GM23338 (cell line): Measurements from ENCODE around the gene CCDC38. TPM values are rescaled to one million over a fixed set of nuclear protein-coding genes. Genes with fewer than 3 reads are reported as not detected.

Experiments
- ATAC-seq: fragments of 200-7000 bp; cut with Tn5 transposase; 3 replicates; pipeline ENCODE4 v1.9.1; 2020
- DNase-seq: peaks from one replicate; pipeline ENCODE4 v3.0.0-alpha.2; 2015; ENCODE audit warnings: low spot score
- H2AFZ ChIP-seq: fragments of 200-600 bp; sonication (generic); 2 replicates; pipeline ENCODE4 v1.8.0; 2016; ENCODE audit warnings: antibody characterized with exemption, mild to moderate bottlenecking, moderate library complexity
- H3F3A ChIP-seq: fragments of 200-600 bp; sonication (generic); replicated peaks from 2 replicates; pipeline ENCODE4 v1.8.0; 2017; ENCODE audit warnings: antibody characterized with exemption, mixed run types, low read depth
- H3K27ac ChIP-seq: fragments of 200-600 bp; sonication (generic); 2 replicates; pipeline ENCODE4 v1.6.1; 2016; ENCODE audit warnings: low read depth
- H3K27me3 ChIP-seq: fragments of 200-600 bp; sonication (generic); 2 replicates; pipeline ENCODE4 v1.8.0; 2016; ENCODE audit warnings: mild to moderate bottlenecking, mixed run types, moderate library complexity; ENCODE audit not compliant: insufficient read depth
- H3K36me3 ChIP-seq: fragments of 200-600 bp; sonication (generic); 2 replicates; pipeline ENCODE4 v1.8.0; 2016; ENCODE audit warnings: mild to moderate bottlenecking; ENCODE audit not compliant: insufficient read depth
- H3K4me1 ChIP-seq: fragments of 200-600 bp; sonication (generic); 2 replicates; pipeline ENCODE4 v1.8.0; 2016; ENCODE audit warnings: mild to moderate bottlenecking, moderate library complexity; ENCODE audit not compliant: insufficient read depth
- H3K4me2 ChIP-seq: fragments of 200-600 bp; sonication (generic); 2 replicates; pipeline ENCODE4 v1.7.1; 2017; ENCODE audit warnings: mixed run types
- H3K4me3 ChIP-seq: fragments of 200-600 bp; sonication (generic); 2 replicates; pipeline ENCODE4 v1.6.1; 2016; ENCODE audit warnings: mixed run types
- H3K79me2 ChIP-seq: fragments of 200-600 bp; sonication (generic); replicated peaks from 2 replicates; pipeline ENCODE4 v1.8.0; 2017; ENCODE audit warnings: mild to moderate bottlenecking; ENCODE audit not compliant: insufficient read depth
- H3K9me2 ChIP-seq: fragments of 200-600 bp; sonication (generic); 2 replicates; pipeline ENCODE4 v1.8.0; 2017; ENCODE audit not compliant: insufficient read depth
- H4K20me1 ChIP-seq: fragments of 200-600 bp; sonication (generic); replicated peaks from 2 replicates; pipeline ENCODE4 v1.8.0; 2017; ENCODE audit warnings: mild to moderate bottlenecking; ENCODE audit not compliant: insufficient read depth
- H3K27ac Mint-ChIP-seq: 2 replicates; pipeline ENCODE4 v1.8.0; 2020; ENCODE audit warnings: inconsistent platforms, mild to moderate bottlenecking, moderate library complexity, mixed read lengths
- H3K27me3 Mint-ChIP-seq: 3 replicates; pipeline ENCODE4 v1.8.0; 2022; ENCODE audit warnings: low read depth, mild to moderate bottlenecking, moderate library complexity, mixed read lengths, inconsistent platforms; ENCODE audit not compliant: insufficient read depth, poor library complexity
- H3K36me3 Mint-ChIP-seq: 3 replicates; pipeline ENCODE4 v1.8.0; 2021; ENCODE audit warnings: low read depth, mild to moderate bottlenecking, inconsistent platforms, moderate library complexity, mixed read lengths
- H3K4me1 Mint-ChIP-seq: 3 replicates; pipeline ENCODE4 v1.8.0; 2020; ENCODE audit warnings: mild to moderate bottlenecking, inconsistent platforms, mixed read lengths
- H3K4me3 Mint-ChIP-seq: 3 replicates; pipeline ENCODE4 v1.8.0; 2021; ENCODE audit warnings: moderate library complexity, mild to moderate bottlenecking, inconsistent platforms, mixed read lengths
- H3K9me3 Mint-ChIP-seq: 3 replicates; pipeline ENCODE4 v1.8.0; 2020; ENCODE audit warnings: moderate library complexity, mild to moderate bottlenecking, inconsistent platforms, mixed read lengths
- CREB1 ChIP-seq: fragments of 250-450 bp; sonication (Bioruptor Pico); IDR thresholded peaks from 2 replicates; pipeline ENCODE4 v1.5.0; 2020; ENCODE audit warnings: low read depth, mild to moderate bottlenecking, moderate library complexity
- CTCF ChIP-seq, 2 experiments: fragments of 200-600 bp in 1 of 2; sonication (generic) in 1 of 2; conservative IDR thresholded peaks; 2 replicates each; pipeline versions ENCODE4 v1.5.1 to v1.6.1; 2016 to 2017; ENCODE audit warnings: antibody characterized with exemption in 2 of 2, low read depth in 2 of 2, mild to moderate bottlenecking in 2 of 2, moderate library complexity in 1 of 2
- ETS1 ChIP-seq: IDR thresholded peaks from 2 replicates; pipeline ENCODE4 v1.6.1; 2016; ENCODE audit warnings: antibody characterized with exemption
- EZH2 ChIP-seq: fragments of 200-600 bp; sonication (generic); IDR thresholded peaks from one replicate; pipeline ENCODE4 v1.8.0; 2017; ENCODE audit warnings: antibody characterized with exemption, mild to moderate bottlenecking, low read depth; ENCODE audit not compliant: unreplicated experiment
- EZH2phosphoT487 ChIP-seq: fragments of 200-600 bp; sonication (generic); IDR thresholded peaks from one replicate; pipeline ENCODE4 v1.8.1; 2018; ENCODE audit warnings: antibody characterized with exemption; ENCODE audit not compliant: unreplicated experiment
- JUNB ChIP-seq: IDR thresholded peaks from one replicate; pipeline ENCODE4 v1.6.1; 2016; ENCODE audit warnings: antibody characterized with exemption; ENCODE audit not compliant: unreplicated experiment
- NANOG ChIP-seq: IDR thresholded peaks from 2 replicates; pipeline ENCODE4 v1.6.1; 2016; ENCODE audit warnings: antibody characterized with exemption, borderline replicate concordance
- POLR2AphosphoS5 ChIP-seq: IDR thresholded peaks from 2 replicates; pipeline ENCODE4 v1.6.1; 2016; ENCODE audit warnings: antibody characterized with exemption, low read depth
- ZNF331 ChIP-seq: fragments of 250-450 bp; sonication (Bioruptor Pico); IDR thresholded peaks from 2 replicates; pipeline ENCODE4 v1.5.0; 2020; ENCODE audit warnings: low read depth, mild to moderate bottlenecking, moderate library complexity
- polyA plus RNA-seq: library from polyadenylated mRNA; unstranded; fragments of >200 nt; fragmentation: Nextera tagmentation; extraction: Ambion mirVana; gene quantifications from 2 replicates; pipeline ENCODE4 v1.2.1, GENCODE V29; 2016
- total RNA-seq: library from RNA; depleted of rRNA; stranded (reverse); fragments of >200 nt; shearing (Covaris generic); gene quantifications from 2 replicates; pipeline ENCODE4 v1.2.3, GENCODE V29; 2014
- TF ChIP-seq, protein P1 (sequence below): fragments of 250-450 bp; sonication (Bioruptor Pico); IDR thresholded peaks from 2 replicates; pipeline ENCODE4 v1.5.0; 2020; ENCODE audit warnings: mild to moderate bottlenecking, moderate library complexity
- TF ChIP-seq, protein P2 (sequence below): IDR thresholded peaks from one replicate; pipeline ENCODE4 v1.6.1; 2018; ENCODE audit warnings: antibody characterized with exemption; ENCODE audit not compliant: unreplicated experiment

CCDC38 gene
- total and polyA plus RNA-seq, 2 experiments from 2014 or later = not detected

DNA sequence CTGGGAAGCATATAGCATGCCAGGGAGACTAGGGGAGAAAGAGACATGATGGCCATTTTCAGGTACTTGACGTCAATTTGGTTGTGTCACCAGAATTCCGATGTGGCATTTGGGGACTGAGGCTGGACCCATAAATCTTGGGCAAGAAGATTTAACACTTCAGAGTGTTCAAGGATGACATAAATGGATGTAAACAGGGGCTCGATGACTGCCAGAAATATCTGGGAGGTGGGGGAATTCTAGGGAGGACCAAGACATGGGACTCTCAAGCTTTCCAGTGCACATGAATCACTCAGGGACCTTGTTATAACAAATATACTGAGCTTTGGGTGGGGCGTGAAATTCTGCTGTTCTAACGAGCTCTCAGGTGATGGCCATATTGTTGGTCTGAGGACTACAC is 35.9 kb upstream of the CCDC38 start (continued):
- TF ChIP-seq EZH2 = no peak
- TF ChIP-seq, protein P1, sequence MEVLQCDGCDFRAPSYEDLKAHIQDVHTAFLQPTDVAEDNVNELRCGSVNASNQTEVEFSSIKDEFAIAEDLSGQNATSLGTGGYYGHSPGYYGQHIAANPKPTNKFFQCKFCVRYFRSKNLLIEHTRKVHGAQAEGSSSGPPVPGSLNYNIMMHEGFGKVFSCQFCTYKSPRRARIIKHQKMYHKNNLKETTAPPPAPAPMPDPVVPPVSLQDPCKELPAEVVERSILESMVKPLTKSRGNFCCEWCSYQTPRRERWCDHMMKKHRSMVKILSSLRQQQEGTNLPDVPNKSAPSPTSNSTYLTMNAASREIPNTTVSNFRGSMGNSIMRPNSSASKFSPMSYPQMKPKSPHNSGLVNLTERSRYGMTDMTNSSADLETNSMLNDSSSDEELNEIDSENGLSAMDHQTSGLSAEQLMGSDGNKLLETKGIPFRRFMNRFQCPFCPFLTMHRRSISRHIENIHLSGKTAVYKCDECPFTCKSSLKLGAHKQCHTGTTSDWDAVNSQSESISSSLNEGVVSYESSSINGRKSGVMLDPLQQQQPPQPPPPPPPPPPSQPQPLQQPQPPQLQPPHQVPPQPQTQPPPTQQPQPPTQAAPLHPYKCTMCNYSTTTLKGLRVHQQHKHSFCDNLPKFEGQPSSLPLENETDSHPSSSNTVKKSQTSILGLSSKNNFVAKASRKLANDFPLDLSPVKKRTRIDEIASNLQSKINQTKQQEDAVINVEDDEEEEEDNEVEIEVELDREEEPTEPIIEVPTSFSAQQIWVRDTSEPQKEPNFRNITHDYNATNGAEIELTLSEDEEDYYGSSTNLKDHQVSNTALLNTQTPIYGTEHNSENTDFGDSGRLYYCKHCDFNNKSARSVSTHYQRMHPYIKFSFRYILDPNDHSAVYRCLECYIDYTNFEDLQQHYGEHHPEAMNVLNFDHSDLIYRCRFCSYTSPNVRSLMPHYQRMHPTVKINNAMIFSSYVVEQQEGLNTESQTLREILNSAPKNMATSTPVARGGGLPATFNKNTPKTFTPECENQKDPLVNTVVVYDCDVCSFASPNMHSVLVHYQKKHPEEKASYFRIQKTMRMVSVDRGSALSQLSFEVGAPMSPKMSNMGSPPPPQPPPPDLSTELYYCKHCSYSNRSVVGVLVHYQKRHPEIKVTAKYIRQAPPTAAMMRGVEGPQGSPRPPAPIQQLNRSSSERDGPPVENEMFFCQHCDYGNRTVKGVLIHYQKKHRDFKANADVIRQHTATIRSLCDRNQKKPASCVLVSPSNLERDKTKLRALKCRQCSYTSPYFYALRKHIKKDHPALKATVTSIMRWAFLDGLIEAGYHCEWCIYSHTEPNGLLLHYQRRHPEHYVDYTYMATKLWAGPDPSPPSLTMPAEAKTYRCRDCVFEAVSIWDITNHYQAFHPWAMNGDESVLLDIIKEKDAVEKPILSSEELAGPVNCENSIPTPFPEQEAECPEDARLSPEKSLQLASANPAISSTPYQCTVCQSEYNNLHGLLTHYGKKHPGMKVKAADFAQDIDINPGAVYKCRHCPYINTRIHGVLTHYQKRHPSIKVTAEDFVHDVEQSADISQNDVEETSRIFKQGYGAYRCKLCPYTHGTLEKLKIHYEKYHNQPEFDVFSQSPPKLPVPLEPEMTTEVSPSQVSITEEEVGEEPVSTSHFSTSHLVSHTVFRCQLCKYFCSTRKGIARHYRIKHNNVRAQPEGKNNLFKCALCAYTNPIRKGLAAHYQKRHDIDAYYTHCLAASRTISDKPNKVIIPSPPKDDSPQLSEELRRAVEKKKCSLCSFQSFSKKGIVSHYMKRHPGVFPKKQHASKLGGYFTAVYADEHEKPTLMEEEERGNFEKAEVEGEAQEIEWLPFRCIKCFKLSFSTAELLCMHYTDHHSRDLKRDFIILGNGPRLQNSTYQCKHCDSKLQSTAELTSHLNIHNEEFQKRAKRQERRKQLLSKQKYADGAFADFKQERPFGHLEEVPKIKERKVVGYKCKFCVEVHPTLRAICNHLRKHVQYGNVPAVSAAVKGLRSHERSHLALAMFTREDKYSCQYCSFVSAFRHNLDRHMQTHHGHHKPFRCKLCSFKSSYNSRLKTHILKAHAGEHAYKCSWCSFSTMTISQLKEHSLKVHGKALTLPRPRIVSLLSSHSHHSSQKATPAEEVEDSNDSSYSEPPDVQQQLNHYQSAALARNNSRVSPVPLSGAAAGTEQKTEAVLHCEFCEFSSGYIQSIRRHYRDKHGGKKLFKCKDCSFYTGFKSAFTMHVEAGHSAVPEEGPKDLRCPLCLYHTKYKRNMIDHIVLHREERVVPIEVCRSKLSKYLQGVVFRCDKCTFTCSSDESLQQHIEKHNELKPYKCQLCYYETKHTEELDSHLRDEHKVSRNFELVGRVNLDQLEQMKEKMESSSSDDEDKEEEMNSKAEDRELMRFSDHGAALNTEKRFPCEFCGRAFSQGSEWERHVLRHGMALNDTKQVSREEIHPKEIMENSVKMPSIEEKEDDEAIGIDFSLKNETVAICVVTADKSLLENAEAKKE (CRISPR knock-in tag) = no peak
- TF ChIP-seq ETS1 = no peak
- no peak for TF ChIP-seq POLR2AphosphoS5
- TF ChIP-seq ZNF331 = no peak
- no peak for TF ChIP-seq CREB1 (CRISPR knock-in tag)

GRCh38 chr12:95977764-95978305 is 35.4 kb upstream of the CCDC38 start:
- no peaks in the 10 kb centered on the region for H3K27me3 Mint-ChIP-seq
- no peak for TF ChIP-seq EZH2phosphoT487
- no peak for TF ChIP-seq CTCF (conservative IDR thresholded peaks at IDR 0.05; ENCODE audit: low read depth in 2 of 2)
- no peak for TF ChIP-seq ETS1
- TF ChIP-seq, protein P2, sequence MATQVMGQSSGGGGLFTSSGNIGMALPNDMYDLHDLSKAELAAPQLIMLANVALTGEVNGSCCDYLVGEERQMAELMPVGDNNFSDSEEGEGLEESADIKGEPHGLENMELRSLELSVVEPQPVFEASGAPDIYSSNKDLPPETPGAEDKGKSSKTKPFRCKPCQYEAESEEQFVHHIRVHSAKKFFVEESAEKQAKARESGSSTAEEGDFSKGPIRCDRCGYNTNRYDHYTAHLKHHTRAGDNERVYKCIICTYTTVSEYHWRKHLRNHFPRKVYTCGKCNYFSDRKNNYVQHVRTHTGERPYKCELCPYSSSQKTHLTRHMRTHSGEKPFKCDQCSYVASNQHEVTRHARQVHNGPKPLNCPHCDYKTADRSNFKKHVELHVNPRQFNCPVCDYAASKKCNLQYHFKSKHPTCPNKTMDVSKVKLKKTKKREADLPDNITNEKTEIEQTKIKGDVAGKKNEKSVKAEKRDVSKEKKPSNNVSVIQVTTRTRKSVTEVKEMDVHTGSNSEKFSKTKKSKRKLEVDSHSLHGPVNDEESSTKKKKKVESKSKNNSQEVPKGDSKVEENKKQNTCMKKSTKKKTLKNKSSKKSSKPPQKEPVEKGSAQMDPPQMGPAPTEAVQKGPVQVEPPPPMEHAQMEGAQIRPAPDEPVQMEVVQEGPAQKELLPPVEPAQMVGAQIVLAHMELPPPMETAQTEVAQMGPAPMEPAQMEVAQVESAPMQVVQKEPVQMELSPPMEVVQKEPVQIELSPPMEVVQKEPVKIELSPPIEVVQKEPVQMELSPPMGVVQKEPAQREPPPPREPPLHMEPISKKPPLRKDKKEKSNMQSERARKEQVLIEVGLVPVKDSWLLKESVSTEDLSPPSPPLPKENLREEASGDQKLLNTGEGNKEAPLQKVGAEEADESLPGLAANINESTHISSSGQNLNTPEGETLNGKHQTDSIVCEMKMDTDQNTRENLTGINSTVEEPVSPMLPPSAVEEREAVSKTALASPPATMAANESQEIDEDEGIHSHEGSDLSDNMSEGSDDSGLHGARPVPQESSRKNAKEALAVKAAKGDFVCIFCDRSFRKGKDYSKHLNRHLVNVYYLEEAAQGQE = no peak
- TF ChIP-seq POLR2AphosphoS5 = no peak
- TF ChIP-seq JUNB = no peak
- no peak for TF ChIP-seq NANOG
- TF ChIP-seq EZH2 = no peak

More at GRCh38 chr12:95977764-95978305, 35.4 kb upstream of the CCDC38 start:
- Histone ChIP-seq H4K20me1 (no peaks in the 10 kb centered on the region), H3K9me2 (no peaks in the 10 kb centered on the region), H2AFZ (no peak overlapping the region), H3K4me3 (no peak overlapping the region), H3K4me2 (no peak overlapping the region), H3K4me1 (no peaks in the 10 kb centered on the region), H3K79me2 (no peaks in the 10 kb centered on the region), H3K36me3 (no peaks in the 10 kb centered on the region), H3K27me3 (no peaks in the 10 kb centered on the region), H3F3A (no peaks in the 10 kb centered on the region), H3K27ac (no peak overlapping the region)
- Mint-ChIP-seq H3K9me3 (no peaks in the 10 kb centered on the region), H3K4me1 (peaks cover 10% of the 10 kb centered on the region; the same call in 1 of the 3 replicates), H3K27ac (no peak overlapping the region), H3K36me3 (no peaks in the 10 kb centered on the region), H3K4me3 (no peak overlapping the region)
- no peak for DNase-seq
- no peak for ATAC-seq
